Measurements from ENCODE around the gene GIGYF1. TPM values are rescaled to one million over a fixed set of nuclear protein-coding genes. Genes with fewer than 3 reads are reported as not detected.

GIGYF1 gene
- total and polyA plus RNA-seq, 8 donors, result 10.5 to 127 (median 33.6) TPM

- no peaks in the 10 kb centered on the region for H3K27me3 ChIP-seq
- DNase-seq, result peak in 1 of 2 donors; percentile 28
Observed at GRCh38 chr7:100679927-100680575, 14.0 kb downstream of the GIGYF1 start.

GRCh38 chr7:100679129-100679926 is 14.7 kb downstream of the GIGYF1 start:
- Histone ChIP-seq H3K27ac (peak overlapping the region in 3 of 5 donors; percentile 59 to 75 (median 68)), H3K9me3 (no peaks in the 10 kb centered on the region), H3K4me1 (peaks cover 9 to 51% (median 41%) of the 10 kb centered on the region in 4 donors), H3K4me3 (no peak overlapping the region), H3K36me3 (peaks cover 58 to 81% (median 78%) of the 10 kb centered on the region in 4 donors), H3K27me3 (no peaks in the 10 kb centered on the region)
- DNase-seq, result peak in 1 of 2 donors; percentile 15
- intact Hi-C loops (cut with DNase I; ENCODE audit: low total_unique reads), result loop anchor here (10.0 kb wide), 1 partner anchor 205 kb away; the partner anchor contains the start of gene TSC22D4
- 57 to 74% (median 68%) methylated on average over 11 to 13 of the region's 13 CpGs for WGBS, 5 donors
- TF ChIP-seq POLR2A (IDR thresholded peaks at IDR 0.05) (no peak), POLR2AphosphoS5 (IDR thresholded peaks at IDR 0.05) (no peak), EP300 (IDR thresholded peaks at IDR 0.05) (no peak), CTCF (IDR thresholded peaks at IDR 0.05) (no peak)

More at GRCh38 chr7:100679927-100680575, 14.0 kb downstream of the GIGYF1 start:
- Histone ChIP-seq H3K4me1 (peaks cover 9 to 51% (median 39%) of the 10 kb centered on the region in 4 donors), H3K36me3 (peaks cover 65 to 88% (median 86%) of the 10 kb centered on the region in 4 donors), H3K9me3 (no peaks in the 10 kb centered on the region), H3K27ac (peak overlapping the region in 4 of 5 donors; percentile 49 to 75 (median 68)), H3K4me3 (no peak overlapping the region)
- TF ChIP-seq POLR2AphosphoS5 (IDR thresholded peaks at IDR 0.05) (peak in 2 of 3 donors; percentile 4 to 18), CTCF (IDR thresholded peaks at IDR 0.05) (no peak)
- intact Hi-C loops (cut with DNase I; ENCODE audit: low total_unique reads), result loop anchor here (10.0 kb wide), 1 partner anchor 205 kb away; the partner anchor contains the start of gene TSC22D4
- 60 to 76% (median 70%) methylated on average over 13 of the region's 13 CpGs for WGBS, 5 donors

GRCh38 chr7:100678291-100678984 is 15.6 kb downstream of the GIGYF1 start:
- TF ChIP-seq POLR2AphosphoS5 (IDR thresholded peaks at IDR 0.05), result no peak
- no peak for TF ChIP-seq CTCF (IDR thresholded peaks at IDR 0.05)
- TF ChIP-seq POLR2A (IDR thresholded peaks at IDR 0.05), result no peak
- no peak for TF ChIP-seq EP300 (IDR thresholded peaks at IDR 0.05)
- Histone ChIP-seq H3K9me3 (no peaks in the 10 kb centered on the region), H3K4me1 (peaks cover 9 to 51% (median 41%) of the 10 kb centered on the region in 4 donors), H3K27me3 (no peaks in the 10 kb centered on the region), H3K27ac (peak overlapping the region in 3 of 5 donors; percentile 59 to 75 (median 68)), H3K4me3 (no peak overlapping the region), H3K36me3 (peaks cover 49 to 72% (median 69%) of the 10 kb centered on the region in 4 donors)
- intact Hi-C loops (cut with DNase I; ENCODE audit: low total_unique reads), result loop anchor here (10.0 kb wide), 1 partner anchor 204 kb away; the partner anchor contains the start of gene TSC22D4
- WGBS, 5 donors, result 70 to 83% (median 73%) methylated on average over 24 to 35 of the region's 35 CpGs
- peak in 1 of 2 donors; percentile 22 for DNase-seq

Data from stomach (tissue), 9 donors.